NT2/D1 (cell line): ENCODE data around the gene SHISA5.

Source experiments
- SUZ12 ChIP-seq: IDR thresholded peaks from 2 replicates; pipeline ENCODE4 v1.6.1; 2011; ENCODE audit not compliant: insufficient read length, insufficient read depth; ENCODE audit errors: extremely low read depth
- ZNF274 ChIP-seq: IDR thresholded peaks from 2 replicates; pipeline ENCODE4 v1.6.1; 2011; ENCODE audit warnings: mild to moderate bottlenecking, low read depth, low read length

DNA sequence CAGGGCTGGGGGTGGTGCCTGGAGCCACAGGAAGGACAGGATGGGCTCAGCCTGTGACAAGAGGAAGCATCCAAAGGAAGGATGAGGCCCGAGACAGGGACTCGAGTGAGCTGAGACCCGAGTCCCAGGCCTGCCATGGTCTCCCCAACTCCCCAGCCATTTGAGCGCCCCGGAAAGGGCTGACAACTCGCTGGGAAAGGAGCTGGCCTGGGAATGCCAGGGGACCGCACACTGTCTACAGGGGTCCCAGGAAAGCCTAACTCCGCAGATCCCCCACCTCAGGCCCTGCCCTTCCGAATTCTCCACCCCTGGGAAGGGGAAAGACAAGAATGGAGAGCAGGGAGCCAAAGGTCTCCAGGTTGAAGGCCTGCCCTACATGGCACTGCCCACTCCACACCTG lies 21.0 kb upstream of the SHISA5 start:
- no peak for TF ChIP-seq SUZ12
- no peak for TF ChIP-seq ZNF274
